Measurements from ENCODE around the gene ACBD6.

DNA sequence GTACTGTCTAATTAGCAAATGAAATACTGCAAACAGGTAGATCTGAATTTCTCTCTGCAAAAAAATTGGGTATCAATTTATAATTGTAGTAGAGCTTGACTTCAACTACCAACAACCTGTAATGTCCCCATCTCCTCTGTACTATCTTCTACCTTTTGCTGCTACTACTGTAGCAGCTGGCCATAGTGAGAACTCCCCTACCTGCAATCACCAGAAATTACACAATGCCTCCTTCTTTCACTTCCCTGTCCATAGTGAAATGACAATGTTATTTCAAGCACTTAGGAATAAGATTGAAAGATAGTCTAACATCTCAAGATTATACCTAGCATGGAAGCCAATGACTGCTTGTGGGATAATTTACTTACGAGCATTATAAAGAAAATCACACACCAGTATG lies 100.4 kb downstream of the ACBD6 start:
- TF ChIP-seq, protein P1, sequence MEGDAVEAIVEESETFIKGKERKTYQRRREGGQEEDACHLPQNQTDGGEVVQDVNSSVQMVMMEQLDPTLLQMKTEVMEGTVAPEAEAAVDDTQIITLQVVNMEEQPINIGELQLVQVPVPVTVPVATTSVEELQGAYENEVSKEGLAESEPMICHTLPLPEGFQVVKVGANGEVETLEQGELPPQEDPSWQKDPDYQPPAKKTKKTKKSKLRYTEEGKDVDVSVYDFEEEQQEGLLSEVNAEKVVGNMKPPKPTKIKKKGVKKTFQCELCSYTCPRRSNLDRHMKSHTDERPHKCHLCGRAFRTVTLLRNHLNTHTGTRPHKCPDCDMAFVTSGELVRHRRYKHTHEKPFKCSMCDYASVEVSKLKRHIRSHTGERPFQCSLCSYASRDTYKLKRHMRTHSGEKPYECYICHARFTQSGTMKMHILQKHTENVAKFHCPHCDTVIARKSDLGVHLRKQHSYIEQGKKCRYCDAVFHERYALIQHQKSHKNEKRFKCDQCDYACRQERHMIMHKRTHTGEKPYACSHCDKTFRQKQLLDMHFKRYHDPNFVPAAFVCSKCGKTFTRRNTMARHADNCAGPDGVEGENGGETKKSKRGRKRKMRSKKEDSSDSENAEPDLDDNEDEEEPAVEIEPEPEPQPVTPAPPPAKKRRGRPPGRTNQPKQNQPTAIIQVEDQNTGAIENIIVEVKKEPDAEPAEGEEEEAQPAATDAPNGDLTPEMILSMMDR (IDR thresholded peaks at IDR 0.05; ENCODE audit: low read depth, low read length, poor library complexity, severe bottlenecking) = no peak
- no peak for TF ChIP-seq EZH2phosphoT487 (IDR thresholded peaks at IDR 0.05; ENCODE audit: borderline replicate concordance, low read length)

Measured in DOHH2 (cell line).